ENCODE measurements around the gene CDH4. TPM values are rescaled to one million over a fixed set of nuclear protein-coding genes. Genes with fewer than 3 reads are reported as not detected.

CDH4 gene
- total and polyA plus RNA-seq, 7 donors = under 0.01 to 0.06 TPM; not detected in 5

DNA sequence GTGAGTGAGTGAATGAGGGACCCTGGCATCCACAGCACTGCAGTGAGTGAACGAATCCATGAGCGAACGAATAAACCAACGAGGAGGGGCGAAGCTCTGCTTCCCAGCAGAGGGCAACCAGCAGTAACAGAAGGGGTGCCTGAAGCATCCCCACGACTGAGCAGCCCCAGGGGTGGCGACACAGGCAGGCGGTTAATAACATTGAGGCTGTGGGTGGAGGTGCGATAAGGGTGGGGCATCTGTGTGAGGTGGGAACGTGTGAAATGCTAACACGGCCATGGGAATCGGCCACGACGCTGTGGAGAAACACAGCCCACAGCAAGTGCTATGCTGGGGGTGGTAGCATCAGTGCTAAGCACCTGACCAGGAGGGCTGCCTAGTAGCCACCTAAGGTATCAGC is 737.7 kb downstream of the CDH4 start:
- 90 to 91% methylated on average over 14 of the region's 14 CpGs for WGBS, 2 donors
- no peak for TF ChIP-seq POLR2A (IDR thresholded peaks at IDR 0.05)
- TF ChIP-seq EP300 (IDR thresholded peaks at IDR 0.05) = no peak
- Histone ChIP-seq H3K27ac (no peak overlapping the region), H3K36me3 (peaks cover 4 to 65% (median 42%) of the 10 kb centered on the region in 4 donors), H3K27me3 (no peaks in the 10 kb centered on the region), H3K4me1 (no peaks in the 10 kb centered on the region), H3K4me3 (no peak overlapping the region), H3K9me3 (peaks cover 3 to 14% (median 11%) of the 10 kb centered on the region in 4 donors)
- intact Hi-C loops (cut with DNase I) = no loop called here
- DNase-seq = no peak

Data from sigmoid colon (tissue), 7 donors.